Right renal cortex interstitium (tissue), 3 donors: Measurements from ENCODE around the gene NBPF4. TPM values are rescaled to one million over a fixed set of nuclear protein-coding genes. Genes with fewer than 3 reads are reported as not detected.
"Not testable (repeated sequence)": the region's sequence is repeated elsewhere in the genome, so short reads cannot be mapped to it uniquely, and the experiment has no call there.

Experiments used
- DNase-seq, 3 donors: peaks; one replicate each; pipeline ENCODE4 v3.0.0-alpha.2; 2013; ENCODE audit warnings: low read depth in 3 of 3, low spot score in 2 of 3
- polyA plus RNA-seq, 3 donors: library from polyadenylated mRNA; unstranded; fragments of 120-200 nt; gene quantifications; one replicate each; pipeline ENCODE4 v1.2.1, GENCODE V29; 2013; ENCODE audit not compliant: insufficient read length in 3 of 3

Gene NBPF4
- polyA plus RNA-seq, 3 donors, result not detected

GRCh38 chr1:108211014-108211413 lies 32.9 kb downstream of the NBPF4 start:
- DNase-seq, result no peak

GRCh38 chr1:108209456-108210108 lies 34.3 kb downstream of the NBPF4 start:
- no peak for DNase-seq

GRCh38 chr1:108208724-108209446 lies 35.0 kb downstream of the NBPF4 start:
- no peak for DNase-seq

GRCh38 chr1:108203582-108203981 lies 40.3 kb downstream of the NBPF4 start:
- DNase-seq, result not testable (repeated sequence)

GRCh38 chr1:108201687-108202086 lies 42.2 kb downstream of the NBPF4 start:
- DNase-seq, result no peak

GRCh38 chr1:108200687-108201051 lies 43.2 kb downstream of the NBPF4 start:
- DNase-seq, result peak; percentile 20 to 48 (median 26)

- peak; percentile 56 to 65 (median 64) for DNase-seq
Observed at GRCh38 chr1:108199781-108200686, 43.8 kb downstream of the NBPF4 start, which contains the start of gene SLC25A24. Gene SLC25A24 (minus strand): TSS chr1:108200343. CDS start chr1:108200138, 205 bp downstream.

- peak; percentile 40 to 41 (median 40) for DNase-seq
Observed at GRCh38 chr1:108199201-108199691, 44.6 kb downstream of the NBPF4 start.

GRCh38 chr1:108194051-108194450 lies 49.8 kb downstream of the NBPF4 start:
- no peak for DNase-seq

GRCh38 chr1:108193333-108193732 lies 50.5 kb downstream of the NBPF4 start:
- DNase-seq, result no peak

GRCh38 chr1:108192581-108192980 lies 51.3 kb downstream of the NBPF4 start:
- no peak for DNase-seq

GRCh38 chr1:108190686-108191416 lies 53.0 kb downstream of the NBPF4 start:
- DNase-seq, result no peak

- no peak for DNase-seq
Observed at GRCh38 chr1:108190001-108190634, 53.8 kb downstream of the NBPF4 start.

- DNase-seq, result no peak
Observed at GRCh38 chr1:108188801-108189200, 55.1 kb downstream of the NBPF4 start.

- no peak for DNase-seq
Observed at GRCh38 chr1:108182959-108183700, 60.7 kb downstream of the NBPF4 start.

- DNase-seq, result no peak
Observed at GRCh38 chr1:108179018-108179417, 64.9 kb downstream of the NBPF4 start.
